ENCODE data around the gene EIPR1.

GRCh38 chr2:3248754-3249475 is 128.7 kb downstream of the EIPR1 start:
- TF ChIP-seq CREB5 (CRISPR knock-in tag; IDR thresholded peaks at IDR 0.05; ENCODE audit: low read depth): no peak
- no peak for TF ChIP-seq CSDC2 (CRISPR knock-in tag; IDR thresholded peaks at IDR 0.05)
- no peak for TF ChIP-seq BACH2 (CRISPR knock-in tag; IDR thresholded peaks at IDR 0.05; ENCODE audit: borderline replicate concordance)
- no peak for TF ChIP-seq ARNTL (CRISPR knock-in tag; IDR thresholded peaks at IDR 0.05; ENCODE audit: borderline replicate concordance, low read depth)
- TF ChIP-seq ZFP3 (CRISPR knock-in tag; IDR thresholded peaks at IDR 0.05): no peak
- TF ChIP-seq TCF4 (CRISPR knock-in tag; IDR thresholded peaks at IDR 0.05; ENCODE audit: borderline replicate concordance): no peak
- no peak for TF ChIP-seq ZFP30 (CRISPR knock-in tag; IDR thresholded peaks at IDR 0.05)
- no peak for TF ChIP-seq POU6F1 (CRISPR knock-in tag; IDR thresholded peaks at IDR 0.05; ENCODE audit: borderline replicate concordance, low read depth)
